Measurements from ENCODE around the gene DIP2C.
"Not testable (repeated sequence)": the region's sequence is repeated elsewhere in the genome, so short reads cannot be mapped to it uniquely, and the experiment has no call there.

The DIP2C gene

DNA sequence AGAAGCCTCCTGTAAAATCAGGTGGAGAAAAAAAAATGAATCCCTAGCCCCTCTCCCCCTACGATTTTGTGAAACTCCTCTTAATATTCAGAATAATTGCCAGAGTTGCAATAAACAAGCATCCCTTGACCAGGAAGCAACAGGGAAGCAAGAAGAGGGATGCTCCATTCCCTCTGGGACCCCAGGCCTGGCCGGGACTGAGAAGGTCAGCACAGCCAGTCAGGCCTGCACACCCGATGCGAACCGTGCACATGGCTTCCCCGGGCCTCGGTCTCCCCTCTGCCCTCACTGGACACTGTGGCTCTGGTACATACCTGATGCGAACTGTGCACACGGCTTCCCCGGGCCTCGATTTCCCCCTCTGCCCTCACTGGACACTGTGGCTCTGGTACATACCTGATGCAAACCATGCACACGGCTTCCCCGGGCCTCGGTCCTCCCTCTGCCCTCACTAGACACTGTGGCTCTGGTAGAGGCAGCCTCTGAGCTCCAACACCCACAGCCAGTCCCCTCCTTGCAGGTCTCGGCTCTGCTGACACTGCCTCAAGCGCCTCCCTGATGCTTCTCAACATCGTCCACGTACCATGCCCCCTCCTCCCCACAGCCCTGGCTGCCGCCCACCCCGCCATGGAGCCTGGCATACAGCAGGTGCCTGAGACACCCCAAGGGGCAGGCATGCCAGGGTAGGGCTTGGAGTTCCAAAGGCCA, 138.6 kb downstream of the DIP2C start:
- no peak for DNase-seq

DNA sequence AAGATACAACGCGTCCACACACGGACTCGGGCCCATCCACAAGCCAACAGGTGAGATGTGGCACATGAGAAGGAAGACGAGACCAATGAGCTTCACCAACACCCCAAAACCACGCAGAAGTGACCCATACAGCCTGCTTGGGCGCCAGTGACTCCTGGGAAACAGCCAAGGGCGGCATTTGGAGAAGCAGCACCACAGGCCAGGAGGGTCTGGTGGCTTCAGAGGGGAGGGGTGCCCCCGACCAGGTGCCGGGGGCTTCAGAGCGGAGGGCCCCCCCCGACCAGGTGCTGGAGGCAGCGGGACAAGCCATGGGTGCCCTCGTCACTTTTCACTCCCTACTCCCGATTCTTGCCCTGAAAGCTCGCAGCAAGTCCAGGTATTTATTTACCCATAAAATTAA, 140.1 kb downstream of the DIP2C start:
- DNase-seq = no peak

DNA sequence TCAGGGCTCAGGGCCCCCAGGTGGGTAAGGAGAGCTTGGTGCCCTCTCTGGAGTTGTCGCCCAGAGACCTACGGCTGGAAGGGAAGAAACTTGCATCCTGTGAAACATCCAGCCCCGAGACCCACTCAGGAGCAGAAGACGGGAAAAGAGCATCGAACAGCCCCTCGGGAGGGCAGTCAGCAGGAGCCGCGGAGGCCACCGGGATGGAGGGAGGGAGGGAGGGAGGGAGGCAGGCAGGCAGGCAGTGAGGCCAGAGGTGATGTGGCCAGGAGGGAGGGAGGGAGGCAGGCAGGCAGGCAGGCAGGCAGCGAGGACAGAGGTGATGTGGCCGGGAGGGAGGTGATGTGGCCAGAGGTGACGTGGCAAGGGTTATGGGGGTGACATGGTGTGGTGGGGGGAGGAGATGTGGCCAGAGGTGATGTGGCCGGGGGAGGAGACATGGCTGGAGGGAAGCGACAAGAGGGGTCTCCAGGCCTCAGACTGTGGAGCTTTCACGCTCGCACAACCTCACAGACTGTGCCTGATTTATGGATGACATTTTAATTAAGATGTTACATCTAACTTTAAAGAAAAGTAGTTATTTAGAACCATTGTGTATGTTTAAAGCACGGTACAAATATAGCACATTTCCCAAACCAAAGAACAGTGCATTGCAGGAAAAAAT, 141.1 kb downstream of the DIP2C start:
- DNase-seq = no peak

DNA sequence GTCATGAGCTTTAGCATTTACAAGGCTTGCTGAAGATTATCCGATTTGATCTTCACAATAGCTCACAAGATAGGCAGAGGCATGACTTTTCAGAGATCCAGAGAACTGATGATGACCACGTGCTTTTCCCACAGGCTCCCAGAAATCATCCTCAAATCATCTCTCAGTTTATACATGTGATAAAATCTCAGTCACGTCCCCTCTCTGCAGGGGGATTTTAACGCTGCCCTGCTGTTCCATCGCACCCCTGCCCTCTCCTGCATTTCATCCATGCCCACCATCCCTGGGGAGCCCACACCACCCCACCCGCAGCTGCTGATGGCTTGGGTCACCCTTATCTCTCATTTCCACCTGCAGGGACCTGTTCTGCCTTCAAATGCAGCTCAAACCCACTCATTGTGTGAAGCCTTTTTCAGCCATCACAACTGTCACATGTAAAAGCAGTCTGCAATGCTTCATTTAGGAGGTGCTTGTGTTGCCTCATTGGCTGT, 141.8 kb downstream of the DIP2C start:
- no peak for DNase-seq

DNA sequence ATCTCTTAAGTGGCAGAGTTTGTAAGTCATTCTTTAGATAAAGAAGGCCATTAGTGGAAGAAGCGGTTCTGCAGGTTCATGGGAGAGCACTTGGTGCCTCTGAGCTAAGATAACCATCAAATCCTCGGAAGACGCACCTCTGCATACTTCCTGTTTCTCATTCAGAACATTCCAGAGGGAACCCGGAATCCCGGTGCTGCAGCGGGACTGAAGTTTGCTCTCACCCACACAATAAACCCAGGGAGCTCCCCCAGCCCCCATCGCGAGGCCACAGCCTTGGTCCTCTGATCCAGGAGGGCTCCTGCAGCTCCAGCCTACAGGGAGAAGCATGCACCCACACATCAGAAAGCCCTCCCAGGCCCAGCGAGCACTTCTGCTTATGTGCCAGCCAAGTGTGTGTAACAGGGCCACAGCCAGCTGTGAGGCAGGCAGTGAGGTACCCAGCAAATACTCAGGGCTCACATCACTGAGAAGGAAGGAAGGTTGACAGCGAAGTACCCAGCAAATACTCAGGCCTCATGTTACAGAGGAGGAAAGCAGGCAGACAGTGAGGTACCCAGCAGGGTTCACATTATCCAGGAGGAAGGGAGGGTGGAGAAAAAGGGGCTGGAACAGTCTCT, 142.4 kb downstream of the DIP2C start:
- no peak for DNase-seq

DNA sequence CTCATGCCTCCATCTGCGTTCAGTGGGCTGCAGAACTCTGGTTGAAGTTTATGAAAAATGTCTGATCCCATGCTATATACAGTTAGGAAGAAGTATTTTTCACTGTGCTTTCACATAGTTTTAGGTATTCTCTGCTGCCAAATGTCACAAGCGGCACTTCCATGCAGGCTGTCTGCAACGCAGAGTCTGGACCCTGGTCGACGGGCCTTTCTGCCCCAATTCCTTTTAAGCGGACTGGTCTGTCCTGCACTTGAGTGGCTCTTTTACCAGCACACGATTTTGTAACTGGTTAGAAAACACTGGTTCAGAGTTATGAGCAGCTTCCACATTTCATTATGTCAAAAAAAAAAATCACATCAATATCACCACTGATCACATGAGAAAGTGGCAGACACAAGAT, 143.0 kb downstream of the DIP2C start:
- no peak for DNase-seq

DNA sequence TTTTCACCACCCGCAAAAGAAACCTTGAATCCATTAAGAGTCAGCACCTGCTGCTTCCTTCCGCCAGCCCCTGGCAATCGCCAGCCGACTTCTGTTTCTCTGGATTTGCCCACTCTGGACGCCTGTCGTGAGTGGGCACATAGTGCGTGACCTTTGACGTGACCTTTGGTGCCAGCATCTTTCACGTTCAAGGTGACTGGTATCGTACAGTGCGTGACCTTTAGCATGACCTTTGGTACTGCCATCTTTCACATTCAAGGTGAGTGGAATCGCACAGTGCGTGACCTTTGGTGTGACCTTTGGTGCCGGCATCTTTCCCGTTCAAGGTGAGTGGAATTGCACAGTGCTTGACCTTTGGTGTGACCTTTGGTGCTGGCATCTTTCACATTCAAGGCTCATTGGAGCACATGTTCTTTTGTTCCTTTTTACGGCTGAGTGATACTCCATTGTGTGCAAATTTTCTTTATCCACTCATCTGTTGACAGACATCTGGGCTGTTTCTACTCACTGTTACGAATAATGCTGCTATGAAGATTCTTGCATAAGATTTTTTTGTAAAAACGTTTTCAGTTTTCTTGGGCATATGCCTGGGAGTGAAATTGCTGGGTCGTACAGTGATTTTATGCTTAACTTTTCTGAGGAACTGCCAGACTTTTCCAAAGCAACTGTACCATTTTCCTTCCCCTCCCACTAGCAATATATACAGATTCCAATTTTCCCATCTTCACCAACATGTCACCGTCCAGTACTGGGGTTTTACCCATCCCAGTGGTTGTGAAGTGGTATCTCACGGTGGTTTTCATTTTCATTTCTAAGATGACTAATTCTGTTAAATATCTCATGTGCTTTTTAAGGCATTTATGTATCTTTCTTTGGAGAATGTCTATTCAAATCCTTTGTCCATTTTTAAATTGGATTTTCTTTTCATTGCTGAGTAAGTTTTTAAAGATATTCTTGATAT, 145.3 kb downstream of the DIP2C start:
- no peak for DNase-seq

DNA sequence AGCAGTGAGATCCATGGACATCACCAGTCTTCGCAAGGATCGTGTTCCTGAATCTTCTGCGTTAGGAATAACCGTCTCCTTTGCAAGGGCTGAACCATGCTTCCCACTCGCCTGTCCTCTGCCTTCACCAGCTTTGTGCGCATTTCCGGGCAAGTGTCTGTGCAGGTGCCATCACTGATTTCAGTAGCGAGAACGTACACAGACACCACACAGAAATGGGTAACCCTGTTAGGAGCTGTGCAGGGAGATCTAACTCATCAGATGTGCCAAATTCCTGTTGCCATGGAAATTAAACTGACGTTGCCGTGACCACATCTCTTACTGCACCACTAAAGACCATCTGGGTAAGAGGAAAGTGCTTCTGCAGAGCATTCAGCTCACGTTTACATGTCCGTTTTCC, 146.3 kb downstream of the DIP2C start:
- no peak for DNase-seq

DNA sequence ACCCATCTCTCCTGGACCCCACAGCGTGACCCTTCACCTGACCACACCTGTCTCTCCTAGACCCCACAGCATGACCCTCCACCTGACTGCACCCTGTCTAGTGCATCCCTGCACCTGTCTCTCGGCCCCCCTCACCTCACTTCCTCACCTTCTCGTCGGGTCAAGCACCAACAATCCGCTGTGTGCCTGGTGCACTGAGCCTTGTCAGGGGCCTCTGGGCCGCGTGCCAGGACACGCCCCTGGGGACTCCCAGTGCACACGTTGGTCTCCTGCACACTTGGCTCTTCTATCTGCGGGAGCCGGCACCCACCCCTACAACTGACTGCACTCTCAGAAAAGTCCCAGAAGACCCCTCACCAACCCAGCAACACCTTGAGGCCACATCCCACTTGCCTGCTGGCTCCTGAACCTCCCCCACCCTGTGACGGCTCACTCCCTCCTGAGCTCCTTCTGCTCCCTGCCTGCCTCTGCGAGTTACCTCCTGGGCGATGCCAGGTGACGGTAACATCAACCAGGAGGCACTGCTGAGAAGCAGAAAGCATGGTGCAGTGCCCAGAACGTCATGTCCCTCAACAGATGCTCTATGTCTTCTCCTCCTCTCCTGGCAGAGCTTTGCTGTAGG, 147.6 kb downstream of the DIP2C start:
- DNase-seq = no peak

DNA sequence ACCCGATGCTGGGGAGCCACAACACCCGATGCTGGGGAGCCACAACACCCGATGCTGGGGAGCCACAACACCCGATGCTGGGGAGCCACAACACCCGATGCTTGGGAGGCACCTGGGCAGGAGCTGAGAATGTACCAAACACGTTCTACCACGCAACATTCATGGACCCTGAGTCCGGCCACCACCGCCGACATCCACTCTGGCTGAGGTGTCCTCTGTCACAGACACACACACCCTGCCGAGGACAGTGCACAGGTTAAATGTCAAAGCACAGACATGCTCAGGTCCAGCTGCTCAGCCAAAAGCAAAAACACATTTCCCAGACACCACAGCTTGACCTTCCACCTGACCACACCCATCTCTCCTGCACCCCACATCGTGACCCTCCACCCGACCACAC, 148.4 kb downstream of the DIP2C start:
- DNase-seq = no peak

DNA sequence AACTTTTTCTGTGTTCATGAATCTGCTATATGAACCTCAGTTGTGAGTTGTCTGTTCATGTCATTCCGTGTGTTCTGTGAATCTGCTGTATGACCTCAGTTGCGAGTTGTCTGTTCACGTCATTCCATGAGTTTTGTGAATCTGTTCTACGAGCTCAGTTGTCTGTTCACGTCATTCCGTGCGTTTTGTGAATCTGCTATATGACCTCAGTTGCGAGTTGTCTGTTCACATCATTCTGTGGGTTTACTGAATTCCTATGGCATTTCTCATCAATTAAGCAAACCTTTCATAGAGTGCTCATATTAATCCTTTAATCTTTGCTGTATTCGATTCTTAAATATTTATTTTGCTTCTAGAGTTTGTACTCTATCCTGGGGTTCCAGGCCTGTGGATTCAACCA, 150.6 kb downstream of the DIP2C start:
- DNase-seq = no peak

DNA sequence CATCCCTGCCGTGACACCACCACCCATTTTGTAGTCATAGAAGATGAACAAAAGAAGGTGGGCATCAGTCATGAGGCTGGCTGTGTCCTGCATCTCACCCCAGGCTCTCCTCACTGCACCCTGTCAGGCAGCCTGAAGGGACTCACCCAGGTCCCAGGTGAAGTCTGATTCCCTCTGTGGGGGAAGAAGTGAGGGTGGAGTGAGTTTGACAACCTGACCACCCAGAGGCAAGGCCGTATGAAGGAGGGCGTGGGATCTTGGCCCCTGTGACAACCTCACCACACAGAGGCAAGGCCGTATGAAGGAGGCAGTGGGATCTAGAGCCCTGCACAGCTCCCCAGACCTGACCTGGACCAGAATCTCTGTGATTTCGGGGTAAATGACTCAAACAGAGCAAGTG, 152.5 kb downstream of the DIP2C start:
- DNase-seq = no peak

DNA sequence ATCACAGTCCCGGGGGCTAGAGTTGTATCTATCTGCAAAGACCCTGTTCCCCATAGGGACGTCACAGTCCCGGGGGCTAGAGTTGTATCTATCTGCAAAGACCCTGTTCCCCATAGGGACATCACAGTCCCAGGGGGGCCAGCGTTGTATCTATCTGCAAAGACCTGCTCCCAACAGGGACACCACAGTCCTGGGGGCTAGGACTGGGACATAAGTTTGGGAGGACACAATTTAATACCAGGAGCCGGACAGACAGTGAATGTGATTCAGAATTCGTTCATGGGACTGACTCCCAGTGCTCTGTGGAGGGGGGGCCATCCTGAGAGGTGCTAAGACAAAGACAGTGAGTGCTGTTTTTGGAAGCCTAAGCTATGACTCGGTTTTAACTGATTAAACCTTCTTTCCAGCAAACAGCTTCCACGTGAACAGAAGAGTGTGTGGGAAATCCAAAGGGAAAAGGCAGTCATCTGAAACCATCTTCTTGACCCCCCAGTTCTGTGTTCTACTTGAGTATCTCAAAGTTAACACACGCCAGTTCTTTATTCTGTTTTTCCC, 153.0 kb downstream of the DIP2C start:
- no peak for DNase-seq

DNA sequence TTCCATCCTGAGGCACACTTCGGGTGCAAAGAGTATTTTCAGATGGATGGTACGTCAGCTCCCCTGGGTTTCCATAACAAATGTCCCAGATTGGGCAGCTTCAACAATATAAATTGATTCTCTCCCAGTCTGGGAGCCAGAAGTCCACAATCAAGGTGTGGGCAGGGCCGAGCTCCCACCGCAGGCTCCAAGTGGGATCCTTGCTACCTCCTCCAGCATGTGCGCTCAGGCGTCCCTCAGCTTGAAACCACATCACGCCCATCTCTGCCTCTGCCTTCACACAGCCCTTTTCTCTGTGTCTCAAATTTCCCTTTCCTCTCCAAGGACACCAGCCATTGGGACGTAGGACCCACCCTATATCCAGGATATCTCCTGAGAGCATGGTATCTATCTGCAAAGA, 153.5 kb downstream of the DIP2C start:
- DNase-seq = no peak

DNA sequence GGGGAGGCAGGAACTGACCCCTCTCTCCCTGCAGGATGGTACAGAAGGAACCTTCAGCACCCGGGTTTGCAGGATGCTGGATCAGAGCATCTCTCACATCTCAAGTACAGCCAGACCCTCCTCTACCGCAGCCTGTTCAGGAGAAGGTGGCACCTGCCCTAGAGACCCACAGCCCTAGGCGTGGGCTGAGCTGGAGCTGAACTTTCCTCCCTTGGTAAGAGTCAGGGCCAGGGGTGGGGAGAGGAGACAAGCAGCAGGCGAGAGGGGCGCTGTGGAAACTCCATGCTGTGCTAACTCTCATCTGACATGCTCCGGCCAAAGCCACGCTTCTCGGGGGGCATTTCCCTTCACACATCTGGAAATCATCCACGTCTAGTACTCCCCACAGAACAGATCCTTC, 154.4 kb downstream of the DIP2C start:
- DNase-seq = no peak

DNA sequence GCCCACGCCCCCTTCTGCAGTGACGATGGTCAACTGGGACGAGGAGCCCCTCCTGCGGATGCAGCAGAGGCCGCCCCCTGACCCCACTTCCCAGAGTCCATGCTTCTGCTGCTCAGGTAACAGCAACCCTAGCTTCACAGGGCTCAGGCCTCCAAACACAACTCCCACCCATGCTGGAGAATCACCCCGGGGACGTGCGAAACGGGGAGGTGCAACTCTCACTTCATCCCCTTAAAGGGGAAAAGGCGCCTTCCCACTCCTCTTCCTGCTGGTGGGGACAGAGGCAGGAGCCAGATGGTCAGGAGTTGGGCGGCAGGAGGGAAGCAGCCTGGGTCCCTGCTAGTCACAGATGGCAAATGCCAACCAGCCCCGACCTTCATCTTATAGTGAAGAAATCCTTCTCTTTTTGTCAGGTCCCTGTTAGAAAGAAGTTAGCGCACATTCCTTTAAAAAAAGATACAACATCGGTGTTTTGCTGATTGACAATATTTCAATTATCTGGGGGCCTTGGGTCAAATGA, 155.4 kb downstream of the DIP2C start:
- DNase-seq = no peak

DNA sequence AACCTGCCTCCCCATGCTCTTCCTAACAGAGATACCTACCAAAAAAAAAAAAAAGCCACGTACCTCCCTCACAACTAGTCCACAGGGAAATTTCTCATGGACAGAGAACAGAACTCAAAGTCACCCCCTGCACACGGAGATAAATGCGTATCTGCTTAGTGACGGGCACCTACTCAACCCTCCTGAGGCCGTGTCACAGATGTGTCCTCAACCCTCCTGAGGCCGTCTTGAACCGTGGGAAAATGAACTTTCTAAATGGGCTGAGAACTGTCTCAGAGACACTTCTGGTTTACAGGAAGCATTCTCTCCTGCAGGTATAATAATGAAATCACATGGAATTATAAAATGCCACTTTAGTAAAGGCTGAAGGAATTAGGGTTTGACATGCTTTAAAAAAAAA, 155.9 kb downstream of the DIP2C start:
- DNase-seq = no peak

DNA sequence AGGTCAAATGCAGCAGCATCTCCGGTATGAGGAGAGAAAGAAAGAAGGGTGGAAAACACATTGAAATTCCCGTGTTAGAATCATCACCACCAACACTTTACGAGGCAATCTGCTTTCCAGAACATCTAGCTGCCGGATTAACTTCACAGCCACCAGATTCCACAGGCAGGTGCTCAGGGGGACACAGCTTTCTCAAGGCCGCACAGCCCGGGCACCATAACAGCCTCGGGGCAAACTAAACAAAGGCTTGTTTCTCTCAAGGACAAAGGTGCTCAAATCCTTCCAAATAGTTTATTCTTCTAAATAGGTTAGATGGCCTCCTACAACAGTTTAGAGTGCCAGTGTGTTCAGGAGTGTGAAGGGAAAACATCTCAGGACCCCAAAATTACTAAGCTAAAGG, 156.3 kb downstream of the DIP2C start:
- DNase-seq = no peak

DNA sequence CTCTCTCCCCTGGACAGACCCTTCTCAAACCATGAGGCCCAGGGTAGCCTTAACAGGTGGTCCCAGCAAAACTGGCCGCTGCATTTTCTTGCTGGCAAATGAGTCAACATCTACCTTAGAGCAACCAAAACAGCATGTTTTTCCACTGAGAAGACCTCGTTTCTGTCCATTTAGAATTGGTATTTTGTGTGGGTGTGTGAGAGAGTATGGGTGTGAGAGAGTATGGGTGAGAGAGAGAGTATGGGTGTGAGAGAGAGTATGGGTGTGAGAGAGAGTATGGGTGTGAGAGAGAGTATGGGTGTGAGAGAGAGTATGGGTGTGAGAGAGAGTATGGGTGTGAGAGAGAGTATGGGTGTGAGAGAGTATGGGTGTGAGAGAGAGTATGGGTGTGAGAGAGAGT, 157.1 kb downstream of the DIP2C start:
- DNase-seq = not testable (repeated sequence)

DNA sequence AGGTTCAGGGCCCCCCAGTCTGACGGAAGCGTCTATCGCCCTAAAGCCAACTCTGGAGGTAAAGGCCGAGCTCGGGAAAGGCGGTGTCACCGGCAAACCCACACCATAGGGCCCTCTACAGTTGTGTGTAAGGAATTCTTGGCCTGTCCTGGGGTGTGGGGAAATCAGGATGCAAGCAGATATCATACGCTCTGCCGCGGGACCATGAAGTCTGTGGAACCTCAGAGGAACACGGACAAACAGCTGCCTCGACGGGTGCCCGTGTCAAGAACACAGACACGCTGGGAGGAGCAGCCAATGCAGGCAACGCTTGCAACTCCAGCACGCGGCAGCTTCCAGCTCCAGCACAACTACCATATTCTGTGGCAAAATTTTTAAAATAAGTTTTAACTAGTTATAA, 157.9 kb downstream of the DIP2C start:
- no peak for DNase-seq

DNA sequence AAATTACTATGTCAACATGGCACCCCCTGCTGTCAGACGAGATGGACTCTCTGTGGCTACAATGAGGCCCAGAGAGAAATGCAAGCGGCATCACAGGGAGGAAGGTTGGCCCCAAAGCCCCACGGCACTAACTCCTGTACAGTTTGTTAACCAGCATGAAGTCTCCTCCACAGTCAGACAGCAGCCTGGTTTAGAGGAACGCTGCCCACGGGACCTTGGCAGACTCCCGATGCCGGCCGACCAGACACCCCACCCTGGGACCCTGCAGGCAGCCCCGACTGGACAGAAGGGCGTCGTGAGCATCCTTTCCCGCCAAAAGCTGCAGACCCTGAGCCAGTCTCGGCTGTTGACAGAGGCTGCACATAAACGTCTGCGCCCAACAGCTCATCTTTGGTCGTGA, 158.8 kb downstream of the DIP2C start:
- DNase-seq = no peak

Measured in suppressor macrophage treated with lipopolysaccharide for 4 hours (primary cell).